Measurements from ENCODE around the gene PPARGC1A.

Gene PPARGC1A

GRCh38 chr4:23766344-23766743 lies 123.5 kb downstream of the PPARGC1A start:
- no peak for DNase-seq

- no peak for DNase-seq
Observed at GRCh38 chr4:23763559-23763958, 126.3 kb downstream of the PPARGC1A start.

- DNase-seq = no peak
Observed at GRCh38 chr4:23762551-23762950, 127.3 kb downstream of the PPARGC1A start.

DNA sequence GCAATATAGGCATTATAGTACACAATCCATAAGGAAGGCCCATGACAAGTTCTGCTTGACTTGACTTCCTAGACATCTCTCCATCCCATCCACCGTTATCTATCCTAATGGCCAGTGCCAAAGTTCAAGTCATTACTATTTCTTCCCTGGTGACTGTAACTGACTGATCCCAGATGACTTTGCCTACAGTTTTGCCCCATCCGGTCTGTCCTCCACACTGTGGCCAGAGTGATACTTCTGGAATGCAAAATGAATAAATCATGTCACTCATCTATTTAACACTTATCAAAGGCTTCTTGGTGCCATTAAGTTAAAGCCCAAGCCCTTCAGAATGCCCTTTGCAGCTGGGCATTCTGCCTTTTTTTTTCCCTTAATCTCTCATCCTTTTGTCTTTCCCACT lies 130.8 kb downstream of the PPARGC1A start:
- DNase-seq = no peak

DNA sequence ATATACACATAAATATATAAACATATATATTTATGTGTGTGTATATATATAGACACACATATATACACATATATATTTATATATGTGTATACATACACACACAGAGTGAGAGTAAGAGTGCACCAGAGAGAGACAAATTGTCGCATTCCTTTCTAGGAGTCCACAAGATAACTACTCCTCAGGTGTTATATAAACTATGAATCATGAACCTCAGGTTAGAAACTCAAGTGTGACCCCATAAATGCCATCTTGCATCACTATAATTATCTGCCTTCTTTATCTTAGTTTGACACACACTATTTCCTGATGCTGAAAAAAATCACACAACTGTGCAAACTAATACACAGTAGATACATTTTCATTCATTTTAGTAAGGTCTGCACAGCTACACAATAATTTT lies 135.2 kb downstream of the PPARGC1A start:
- no peak for DNase-seq

GRCh38 chr4:23750125-23750524 lies 139.7 kb downstream of the PPARGC1A start:
- DNase-seq = no peak

DNA sequence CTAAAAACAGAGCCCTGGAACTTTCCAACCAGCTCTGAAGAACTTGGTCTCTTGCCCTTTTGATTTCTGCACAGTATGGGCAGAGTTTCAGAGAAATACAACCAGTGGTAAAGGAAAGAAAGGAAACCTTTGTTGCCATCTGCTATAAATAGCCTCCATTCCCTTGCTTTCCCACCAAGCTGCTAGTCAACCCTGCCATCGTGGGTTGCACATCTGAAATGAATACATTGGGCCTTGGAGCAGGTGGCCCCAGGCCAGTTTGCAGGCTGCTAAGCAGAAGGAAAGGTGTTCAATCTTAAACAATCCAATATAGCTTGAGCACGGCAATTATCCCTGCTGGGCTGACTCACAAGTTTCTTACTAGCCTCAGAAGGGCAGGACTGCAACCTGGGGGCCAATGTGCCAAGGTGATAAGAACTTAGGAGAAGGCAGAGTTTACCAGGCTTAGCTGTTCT lies 142.5 kb downstream of the PPARGC1A start:
- DNase-seq = no peak

- no peak for DNase-seq
Observed at GRCh38 chr4:23746672-23747071, 143.2 kb downstream of the PPARGC1A start.

DNA sequence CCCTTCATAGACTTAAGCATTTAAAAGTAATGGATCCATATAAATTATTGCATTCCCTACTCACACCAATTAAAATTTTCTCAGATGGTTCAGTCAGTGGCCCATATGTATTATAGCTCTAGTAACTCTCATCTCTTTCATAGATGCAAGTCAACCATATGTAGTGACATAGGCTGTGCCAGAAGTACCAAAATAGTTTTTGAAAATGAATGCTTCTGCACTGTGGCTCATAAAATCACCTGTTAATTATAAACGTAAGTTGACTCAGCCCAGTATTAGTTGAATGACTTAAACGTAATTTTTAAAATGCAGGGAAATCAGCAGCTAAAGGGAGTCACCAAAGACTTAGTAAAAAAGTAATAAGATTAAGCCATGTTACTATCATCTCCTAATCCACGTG lies 143.8 kb downstream of the PPARGC1A start:
- no peak for DNase-seq

GRCh38 chr4:23745377-23745776 lies 144.5 kb downstream of the PPARGC1A start:
- DNase-seq = no peak

All from NCI-H774 (cell line).